HepG2 (cell line): ENCODE data around the gene FOXA1. TPM values are rescaled to one million over a fixed set of nuclear protein-coding genes. Genes with fewer than 3 reads are reported as not detected.

ENCODE experiments used
- ATF2 ChIP-seq: sonication (generic); formaldehyde crosslinking; IDR thresholded peaks from 2 replicates; pipeline ENCODE4 v1.4.0; 2020; ENCODE audit warnings: missing genetic modification reagents
- CREB1 ChIP-seq, 2 experiments: fragments of 450-650 bp in 1 of 2; IDR thresholded peaks; 2 replicates each; pipeline ENCODE4 v1.6.1; 2016 to 2017; ENCODE audit warnings: control low read depth in 1 of 2, mild to moderate bottlenecking in 1 of 2, missing compliant biosample characterization in 1 of 2, missing genetic modification characterization in 1 of 2
- FOXC1 ChIP-seq: sonication (generic); formaldehyde crosslinking; IDR thresholded peaks from 2 replicates; pipeline ENCODE4 v1.8.0; 2022; ENCODE audit warnings: mild to moderate bottlenecking, missing genetic modification reagents, borderline replicate concordance
- GABPA ChIP-seq, 2 experiments: IDR thresholded peaks; 2 replicates each; pipeline ENCODE4 v1.6.1; 2011 to 2016; ENCODE audit warnings: low read depth in 2 of 2, low read length in 1 of 2, missing biosample characterization in 1 of 2, missing genetic modification characterization in 1 of 2
- GATAD2A ChIP-seq: IDR thresholded peaks from 2 replicates; pipeline ENCODE4 v1.6.1; 2016
- LRRFIP1 ChIP-seq: sonication (generic); formaldehyde crosslinking; conservative IDR thresholded peaks from 2 replicates; pipeline ENCODE4 v1.4.0; 2020; ENCODE audit warnings: missing genetic modification reagents
- MNT ChIP-seq: fragments of 450-650 bp; IDR thresholded peaks from 2 replicates; pipeline ENCODE4 v1.6.1; 2016
- MTA1 ChIP-seq: sonication (generic); formaldehyde crosslinking; IDR thresholded peaks from 2 replicates; pipeline ENCODE4 v1.4.0; 2020; ENCODE audit warnings: missing genetic modification reagents, mild to moderate bottlenecking, borderline replicate concordance
- MXD3 ChIP-seq: IDR thresholded peaks from 2 replicates; pipeline ENCODE4 v1.6.1; 2016; ENCODE audit warnings: mild to moderate bottlenecking, missing biosample characterization, missing genetic modification reagents
- MYPOP ChIP-seq: sonication (generic); formaldehyde crosslinking; IDR thresholded peaks from 2 replicates; pipeline ENCODE4 v1.8.1; 2023; ENCODE audit warnings: mild to moderate bottlenecking, moderate library complexity, missing genetic modification reagents
- NCOR1 ChIP-seq: fragments of 200-600 bp; sonication (generic); IDR thresholded peaks from 2 replicates; pipeline ENCODE4 v1.7.0; 2017; ENCODE audit warnings: antibody characterized with exemption, low read length, borderline replicate concordance
- PATZ1 ChIP-seq: sonication (generic); formaldehyde crosslinking; IDR thresholded peaks from 2 replicates; pipeline ENCODE4 v1.4.0; 2020; ENCODE audit warnings: missing genetic modification reagents
- ZBTB34 ChIP-seq: sonication (generic); formaldehyde crosslinking; IDR thresholded peaks from 2 replicates; pipeline ENCODE4 v1.8.0; 2022; ENCODE audit warnings: mild to moderate bottlenecking, missing genetic modification reagents
- ZMAT5 ChIP-seq: sonication (generic); formaldehyde crosslinking; IDR thresholded peaks from 2 replicates; pipeline ENCODE4 v1.5.0; 2020; ENCODE audit warnings: mild to moderate bottlenecking, low read depth, missing genetic modification reagents, borderline replicate concordance
- ZMYM4 ChIP-seq: sonication (generic); formaldehyde crosslinking; IDR thresholded peaks from 2 replicates; pipeline ENCODE4 v1.8.1; 2023; ENCODE audit warnings: mild to moderate bottlenecking, missing genetic modification reagents
- ZNF160 ChIP-seq: sonication (generic); formaldehyde crosslinking; IDR thresholded peaks from 2 replicates; pipeline ENCODE4 v1.8.0; 2022; ENCODE audit warnings: mild to moderate bottlenecking, inconsistent platforms, missing genetic modification reagents
- ZNF644 ChIP-seq: IDR thresholded peaks from 2 replicates; pipeline ENCODE4 v1.6.1; 2016; ENCODE audit warnings: low read depth
- polyA plus RNA-seq, 8 experiments: library from polyadenylated mRNA; depleted of rRNA in 3 of 8; stranded (reverse) in 7 of 8; unstranded in 1 of 8; fragments of >200 nt; fragmentation: Illumina TruSeq in 4 of 8; extraction: Trizol in 4 of 8; gene quantifications; 2 replicates each; pipeline versions ENCODE4 v1.2.1 to v1.2.3, GENCODE V29; 2011 to 2016; ENCODE audit warnings: low read depth in 4 of 8, missing spikeins in 1 of 8, mixed read lengths in 1 of 8; ENCODE audit not compliant: insufficient read depth in 1 of 8
- total RNA-seq, 5 experiments: library from RNA; depleted of rRNA; stranded (reverse); fragments of >200 nt; fragmentation: Illumina TruSeq; extraction: Trizol; gene quantifications; 2 replicates each; pipeline ENCODE4 v1.2.3, GENCODE V29; 2016; ENCODE audit warnings: low read depth in 1 of 5

Gene FOXA1
- total and polyA plus RNA-seq, 2 of the 13 experiments (the other 11 are each of a cell fraction or from before 2014, with no cell fraction given): 43.4 to 58.6 TPM

- TF ChIP-seq CREB1 (IDR thresholded peaks at IDR 0.05): no peak
- TF ChIP-seq CREB1 (CRISPR knock-in tag; IDR thresholded peaks at IDR 0.05): no peak
- no peak for TF ChIP-seq MNT
- TF ChIP-seq PATZ1 (CRISPR knock-in tag): 0 out of 2 replicates have a peak, but pooled peaks have one; percentile 31
- TF ChIP-seq MXD3 (CRISPR knock-in tag): no peak
- TF ChIP-seq ZBTB34: no peak
- TF ChIP-seq LRRFIP1 (CRISPR knock-in tag): no peak
- no peak for TF ChIP-seq ATF2 (CRISPR knock-in tag)
- no peak for TF ChIP-seq GATAD2A
- no peak for TF ChIP-seq MYPOP (CRISPR knock-in tag)
- TF ChIP-seq ZNF644: 0 out of 2 replicates have a peak, but pooled peaks have one; percentile 16
- TF ChIP-seq ZMAT5: no peak
- no peak for TF ChIP-seq GABPA (IDR thresholded peaks at IDR 0.05; ENCODE audit: low read depth, low read length)
- no peak for TF ChIP-seq GABPA (CRISPR knock-in tag; IDR thresholded peaks at IDR 0.05; ENCODE audit: low read depth)
- TF ChIP-seq MTA1: no peak
- peak; percentile 62 for TF ChIP-seq ZMYM4 (CRISPR knock-in tag)
- TF ChIP-seq NCOR1: peak; percentile 40; the same call in 1 of the 2 replicates
- TF ChIP-seq FOXC1 (CRISPR knock-in tag): no peak
- TF ChIP-seq ZNF160: no peak
Measured at GRCh38 chr14:37553935-37554550, 41.0 kb downstream of the FOXA1 start (continued).
